GM23338 (cell line): ENCODE results near the gene PPP1R16B. TPM values are rescaled to one million over a fixed set of nuclear protein-coding genes. Genes with fewer than 3 reads are reported as not detected.

Source experiments
- ATAC-seq: fragments of 200-7000 bp; cut with Tn5 transposase; 3 replicates; pipeline ENCODE4 v1.9.1; 2020
- DNase-seq: peaks from one replicate; pipeline ENCODE4 v3.0.0-alpha.2; 2015; ENCODE audit warnings: low spot score
- H2AFZ ChIP-seq: fragments of 200-600 bp; sonication (generic); 2 replicates; pipeline ENCODE4 v1.8.0; 2016; ENCODE audit warnings: antibody characterized with exemption, mild to moderate bottlenecking, moderate library complexity
- H3F3A ChIP-seq: fragments of 200-600 bp; sonication (generic); replicated peaks from 2 replicates; pipeline ENCODE4 v1.8.0; 2017; ENCODE audit warnings: antibody characterized with exemption, mixed run types, low read depth
- H3K27ac ChIP-seq: fragments of 200-600 bp; sonication (generic); 2 replicates; pipeline ENCODE4 v1.6.1; 2016; ENCODE audit warnings: low read depth
- H3K27me3 ChIP-seq: fragments of 200-600 bp; sonication (generic); 2 replicates; pipeline ENCODE4 v1.8.0; 2016; ENCODE audit warnings: mild to moderate bottlenecking, mixed run types, moderate library complexity; ENCODE audit not compliant: insufficient read depth
- H3K36me3 ChIP-seq: fragments of 200-600 bp; sonication (generic); 2 replicates; pipeline ENCODE4 v1.8.0; 2016; ENCODE audit warnings: mild to moderate bottlenecking; ENCODE audit not compliant: insufficient read depth
- H3K4me1 ChIP-seq: fragments of 200-600 bp; sonication (generic); 2 replicates; pipeline ENCODE4 v1.8.0; 2016; ENCODE audit warnings: mild to moderate bottlenecking, moderate library complexity; ENCODE audit not compliant: insufficient read depth
- H3K4me2 ChIP-seq: fragments of 200-600 bp; sonication (generic); 2 replicates; pipeline ENCODE4 v1.7.1; 2017; ENCODE audit warnings: mixed run types
- H3K4me3 ChIP-seq: fragments of 200-600 bp; sonication (generic); 2 replicates; pipeline ENCODE4 v1.6.1; 2016; ENCODE audit warnings: mixed run types
- H3K79me2 ChIP-seq: fragments of 200-600 bp; sonication (generic); replicated peaks from 2 replicates; pipeline ENCODE4 v1.8.0; 2017; ENCODE audit warnings: mild to moderate bottlenecking; ENCODE audit not compliant: insufficient read depth
- H3K9me2 ChIP-seq: fragments of 200-600 bp; sonication (generic); 2 replicates; pipeline ENCODE4 v1.8.0; 2017; ENCODE audit not compliant: insufficient read depth
- H4K20me1 ChIP-seq: fragments of 200-600 bp; sonication (generic); replicated peaks from 2 replicates; pipeline ENCODE4 v1.8.0; 2017; ENCODE audit warnings: mild to moderate bottlenecking; ENCODE audit not compliant: insufficient read depth
- H3K27ac Mint-ChIP-seq: 2 replicates; pipeline ENCODE4 v1.8.0; 2020; ENCODE audit warnings: inconsistent platforms, mild to moderate bottlenecking, moderate library complexity, mixed read lengths
- H3K27me3 Mint-ChIP-seq: 3 replicates; pipeline ENCODE4 v1.8.0; 2022; ENCODE audit warnings: low read depth, mild to moderate bottlenecking, moderate library complexity, mixed read lengths, inconsistent platforms; ENCODE audit not compliant: insufficient read depth, poor library complexity
- H3K36me3 Mint-ChIP-seq: 3 replicates; pipeline ENCODE4 v1.8.0; 2021; ENCODE audit warnings: low read depth, mild to moderate bottlenecking, inconsistent platforms, moderate library complexity, mixed read lengths
- H3K4me1 Mint-ChIP-seq: 3 replicates; pipeline ENCODE4 v1.8.0; 2020; ENCODE audit warnings: mild to moderate bottlenecking, inconsistent platforms, mixed read lengths
- H3K4me3 Mint-ChIP-seq: 3 replicates; pipeline ENCODE4 v1.8.0; 2021; ENCODE audit warnings: moderate library complexity, mild to moderate bottlenecking, inconsistent platforms, mixed read lengths
- H3K9me3 Mint-ChIP-seq: 3 replicates; pipeline ENCODE4 v1.8.0; 2020; ENCODE audit warnings: moderate library complexity, mild to moderate bottlenecking, inconsistent platforms, mixed read lengths
- EZH2 ChIP-seq: fragments of 200-600 bp; sonication (generic); IDR thresholded peaks from one replicate; pipeline ENCODE4 v1.8.0; 2017; ENCODE audit warnings: antibody characterized with exemption, mild to moderate bottlenecking, low read depth; ENCODE audit not compliant: unreplicated experiment
- EZH2phosphoT487 ChIP-seq: fragments of 200-600 bp; sonication (generic); IDR thresholded peaks from one replicate; pipeline ENCODE4 v1.8.1; 2018; ENCODE audit warnings: antibody characterized with exemption; ENCODE audit not compliant: unreplicated experiment
- JUNB ChIP-seq: IDR thresholded peaks from one replicate; pipeline ENCODE4 v1.6.1; 2016; ENCODE audit warnings: antibody characterized with exemption; ENCODE audit not compliant: unreplicated experiment
- NANOG ChIP-seq: IDR thresholded peaks from 2 replicates; pipeline ENCODE4 v1.6.1; 2016; ENCODE audit warnings: antibody characterized with exemption, borderline replicate concordance
- polyA plus RNA-seq: library from polyadenylated mRNA; unstranded; fragments of >200 nt; fragmentation: Nextera tagmentation; extraction: Ambion mirVana; gene quantifications from 2 replicates; pipeline ENCODE4 v1.2.1, GENCODE V29; 2016
- total RNA-seq: library from RNA; depleted of rRNA; stranded (reverse); fragments of >200 nt; shearing (Covaris generic); gene quantifications from 2 replicates; pipeline ENCODE4 v1.2.3, GENCODE V29; 2014
- TF ChIP-seq, protein P1 (sequence below): IDR thresholded peaks from one replicate; pipeline ENCODE4 v1.6.1; 2018; ENCODE audit warnings: antibody characterized with exemption; ENCODE audit not compliant: unreplicated experiment
- TF ChIP-seq, protein P2 (sequence below): fragments of 250-450 bp; sonication (Bioruptor Pico); IDR thresholded peaks from 2 replicates; pipeline ENCODE4 v1.5.0; 2020; ENCODE audit warnings: mild to moderate bottlenecking, moderate library complexity

Gene PPP1R16B
- total and polyA plus RNA-seq, 2 experiments from 2014 or later, result 1.6 to 11.5 TPM

DNA sequence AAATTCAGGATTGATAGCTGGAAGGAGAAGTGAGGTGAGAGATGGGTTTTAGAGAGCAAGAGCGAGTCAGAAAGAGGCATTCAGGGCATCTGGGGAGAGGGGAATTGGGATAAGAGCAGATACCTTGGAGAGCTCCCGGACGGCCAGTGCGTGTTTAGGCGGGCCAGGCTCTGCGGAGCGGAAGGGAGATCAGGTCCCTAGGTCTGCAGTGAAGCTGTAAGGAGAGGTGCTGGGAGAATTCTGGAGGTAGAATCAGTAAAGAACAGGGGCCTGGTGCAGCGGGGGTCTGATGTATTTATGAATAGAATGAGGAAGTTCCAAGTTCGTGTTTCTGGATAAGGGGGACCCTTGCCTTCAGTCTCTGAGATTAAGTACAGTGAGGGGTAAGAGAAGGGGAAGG is 73.4 kb downstream of the PPP1R16B start (continued):
- TF ChIP-seq, protein P1, sequence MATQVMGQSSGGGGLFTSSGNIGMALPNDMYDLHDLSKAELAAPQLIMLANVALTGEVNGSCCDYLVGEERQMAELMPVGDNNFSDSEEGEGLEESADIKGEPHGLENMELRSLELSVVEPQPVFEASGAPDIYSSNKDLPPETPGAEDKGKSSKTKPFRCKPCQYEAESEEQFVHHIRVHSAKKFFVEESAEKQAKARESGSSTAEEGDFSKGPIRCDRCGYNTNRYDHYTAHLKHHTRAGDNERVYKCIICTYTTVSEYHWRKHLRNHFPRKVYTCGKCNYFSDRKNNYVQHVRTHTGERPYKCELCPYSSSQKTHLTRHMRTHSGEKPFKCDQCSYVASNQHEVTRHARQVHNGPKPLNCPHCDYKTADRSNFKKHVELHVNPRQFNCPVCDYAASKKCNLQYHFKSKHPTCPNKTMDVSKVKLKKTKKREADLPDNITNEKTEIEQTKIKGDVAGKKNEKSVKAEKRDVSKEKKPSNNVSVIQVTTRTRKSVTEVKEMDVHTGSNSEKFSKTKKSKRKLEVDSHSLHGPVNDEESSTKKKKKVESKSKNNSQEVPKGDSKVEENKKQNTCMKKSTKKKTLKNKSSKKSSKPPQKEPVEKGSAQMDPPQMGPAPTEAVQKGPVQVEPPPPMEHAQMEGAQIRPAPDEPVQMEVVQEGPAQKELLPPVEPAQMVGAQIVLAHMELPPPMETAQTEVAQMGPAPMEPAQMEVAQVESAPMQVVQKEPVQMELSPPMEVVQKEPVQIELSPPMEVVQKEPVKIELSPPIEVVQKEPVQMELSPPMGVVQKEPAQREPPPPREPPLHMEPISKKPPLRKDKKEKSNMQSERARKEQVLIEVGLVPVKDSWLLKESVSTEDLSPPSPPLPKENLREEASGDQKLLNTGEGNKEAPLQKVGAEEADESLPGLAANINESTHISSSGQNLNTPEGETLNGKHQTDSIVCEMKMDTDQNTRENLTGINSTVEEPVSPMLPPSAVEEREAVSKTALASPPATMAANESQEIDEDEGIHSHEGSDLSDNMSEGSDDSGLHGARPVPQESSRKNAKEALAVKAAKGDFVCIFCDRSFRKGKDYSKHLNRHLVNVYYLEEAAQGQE, result peak; percentile 92
- TF ChIP-seq EZH2, result no peak

DNA sequence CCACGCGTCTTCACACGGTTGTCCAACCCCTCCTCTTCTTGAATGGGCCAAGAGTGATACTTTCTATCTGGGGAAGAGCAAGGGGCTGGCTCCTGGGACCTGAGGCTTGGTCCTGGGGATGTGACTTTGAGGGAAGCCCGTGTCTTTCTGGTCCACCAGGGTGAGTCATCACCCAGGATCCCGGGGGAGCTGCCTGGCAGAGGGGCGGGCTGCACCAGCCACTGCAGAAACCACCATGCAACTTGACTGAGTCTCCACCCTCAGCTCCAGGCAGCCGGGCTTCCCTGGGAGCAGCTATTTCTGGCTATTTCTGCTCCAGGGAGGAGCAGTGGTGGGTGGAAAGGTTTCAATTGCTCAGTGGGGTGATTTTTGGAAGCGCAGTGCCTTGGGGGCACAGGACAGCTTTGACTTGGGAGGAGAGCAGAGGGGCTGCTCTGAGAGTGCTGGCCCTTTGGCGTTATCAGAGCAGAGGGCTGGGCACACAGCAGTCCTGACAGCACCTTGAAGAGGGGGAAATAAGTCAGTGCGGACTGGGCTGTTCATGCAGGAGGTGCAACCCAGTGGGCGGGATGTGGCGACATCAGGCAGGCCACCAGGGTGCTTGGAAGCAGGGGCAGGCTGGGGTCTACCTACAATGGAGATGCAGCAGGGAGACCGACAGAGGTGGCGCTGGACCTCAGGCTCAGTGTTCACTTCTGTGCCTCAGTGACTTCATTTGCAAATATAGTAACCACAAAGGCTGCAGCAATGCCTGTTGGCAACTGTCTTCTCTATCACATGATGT is 75.6 kb downstream of the PPP1R16B start:
- Histone ChIP-seq H4K20me1 (no peaks in the 10 kb centered on the region; the same call in 1 of the 2 replicates), H3K27me3 (no peaks in the 10 kb centered on the region), H2AFZ (no peak overlapping the region), H3K4me2 (no peak overlapping the region), H3K79me2 (no peaks in the 10 kb centered on the region), H3K27ac (no peak overlapping the region), H3F3A (no peaks in the 10 kb centered on the region), H3K4me1 (no peaks in the 10 kb centered on the region), H3K9me2 (no peaks in the 10 kb centered on the region), H3K36me3 (no peaks in the 10 kb centered on the region), H3K4me3 (no peak overlapping the region)
- ATAC-seq (no peak; the same call in 2 of the 3 replicates), DNase-seq (no peak)
- Mint-ChIP-seq H3K27ac (no peak overlapping the region), H3K36me3 (no peaks in the 10 kb centered on the region), H3K4me1 (peaks cover 17% of the 10 kb centered on the region), H3K4me3 (no peak overlapping the region), H3K27me3 (peaks cover 13% of the 10 kb centered on the region), H3K9me3 (no peaks in the 10 kb centered on the region)
- no peak for TF ChIP-seq EZH2phosphoT487
- no peak for TF ChIP-seq NANOG
- TF ChIP-seq, protein P2, sequence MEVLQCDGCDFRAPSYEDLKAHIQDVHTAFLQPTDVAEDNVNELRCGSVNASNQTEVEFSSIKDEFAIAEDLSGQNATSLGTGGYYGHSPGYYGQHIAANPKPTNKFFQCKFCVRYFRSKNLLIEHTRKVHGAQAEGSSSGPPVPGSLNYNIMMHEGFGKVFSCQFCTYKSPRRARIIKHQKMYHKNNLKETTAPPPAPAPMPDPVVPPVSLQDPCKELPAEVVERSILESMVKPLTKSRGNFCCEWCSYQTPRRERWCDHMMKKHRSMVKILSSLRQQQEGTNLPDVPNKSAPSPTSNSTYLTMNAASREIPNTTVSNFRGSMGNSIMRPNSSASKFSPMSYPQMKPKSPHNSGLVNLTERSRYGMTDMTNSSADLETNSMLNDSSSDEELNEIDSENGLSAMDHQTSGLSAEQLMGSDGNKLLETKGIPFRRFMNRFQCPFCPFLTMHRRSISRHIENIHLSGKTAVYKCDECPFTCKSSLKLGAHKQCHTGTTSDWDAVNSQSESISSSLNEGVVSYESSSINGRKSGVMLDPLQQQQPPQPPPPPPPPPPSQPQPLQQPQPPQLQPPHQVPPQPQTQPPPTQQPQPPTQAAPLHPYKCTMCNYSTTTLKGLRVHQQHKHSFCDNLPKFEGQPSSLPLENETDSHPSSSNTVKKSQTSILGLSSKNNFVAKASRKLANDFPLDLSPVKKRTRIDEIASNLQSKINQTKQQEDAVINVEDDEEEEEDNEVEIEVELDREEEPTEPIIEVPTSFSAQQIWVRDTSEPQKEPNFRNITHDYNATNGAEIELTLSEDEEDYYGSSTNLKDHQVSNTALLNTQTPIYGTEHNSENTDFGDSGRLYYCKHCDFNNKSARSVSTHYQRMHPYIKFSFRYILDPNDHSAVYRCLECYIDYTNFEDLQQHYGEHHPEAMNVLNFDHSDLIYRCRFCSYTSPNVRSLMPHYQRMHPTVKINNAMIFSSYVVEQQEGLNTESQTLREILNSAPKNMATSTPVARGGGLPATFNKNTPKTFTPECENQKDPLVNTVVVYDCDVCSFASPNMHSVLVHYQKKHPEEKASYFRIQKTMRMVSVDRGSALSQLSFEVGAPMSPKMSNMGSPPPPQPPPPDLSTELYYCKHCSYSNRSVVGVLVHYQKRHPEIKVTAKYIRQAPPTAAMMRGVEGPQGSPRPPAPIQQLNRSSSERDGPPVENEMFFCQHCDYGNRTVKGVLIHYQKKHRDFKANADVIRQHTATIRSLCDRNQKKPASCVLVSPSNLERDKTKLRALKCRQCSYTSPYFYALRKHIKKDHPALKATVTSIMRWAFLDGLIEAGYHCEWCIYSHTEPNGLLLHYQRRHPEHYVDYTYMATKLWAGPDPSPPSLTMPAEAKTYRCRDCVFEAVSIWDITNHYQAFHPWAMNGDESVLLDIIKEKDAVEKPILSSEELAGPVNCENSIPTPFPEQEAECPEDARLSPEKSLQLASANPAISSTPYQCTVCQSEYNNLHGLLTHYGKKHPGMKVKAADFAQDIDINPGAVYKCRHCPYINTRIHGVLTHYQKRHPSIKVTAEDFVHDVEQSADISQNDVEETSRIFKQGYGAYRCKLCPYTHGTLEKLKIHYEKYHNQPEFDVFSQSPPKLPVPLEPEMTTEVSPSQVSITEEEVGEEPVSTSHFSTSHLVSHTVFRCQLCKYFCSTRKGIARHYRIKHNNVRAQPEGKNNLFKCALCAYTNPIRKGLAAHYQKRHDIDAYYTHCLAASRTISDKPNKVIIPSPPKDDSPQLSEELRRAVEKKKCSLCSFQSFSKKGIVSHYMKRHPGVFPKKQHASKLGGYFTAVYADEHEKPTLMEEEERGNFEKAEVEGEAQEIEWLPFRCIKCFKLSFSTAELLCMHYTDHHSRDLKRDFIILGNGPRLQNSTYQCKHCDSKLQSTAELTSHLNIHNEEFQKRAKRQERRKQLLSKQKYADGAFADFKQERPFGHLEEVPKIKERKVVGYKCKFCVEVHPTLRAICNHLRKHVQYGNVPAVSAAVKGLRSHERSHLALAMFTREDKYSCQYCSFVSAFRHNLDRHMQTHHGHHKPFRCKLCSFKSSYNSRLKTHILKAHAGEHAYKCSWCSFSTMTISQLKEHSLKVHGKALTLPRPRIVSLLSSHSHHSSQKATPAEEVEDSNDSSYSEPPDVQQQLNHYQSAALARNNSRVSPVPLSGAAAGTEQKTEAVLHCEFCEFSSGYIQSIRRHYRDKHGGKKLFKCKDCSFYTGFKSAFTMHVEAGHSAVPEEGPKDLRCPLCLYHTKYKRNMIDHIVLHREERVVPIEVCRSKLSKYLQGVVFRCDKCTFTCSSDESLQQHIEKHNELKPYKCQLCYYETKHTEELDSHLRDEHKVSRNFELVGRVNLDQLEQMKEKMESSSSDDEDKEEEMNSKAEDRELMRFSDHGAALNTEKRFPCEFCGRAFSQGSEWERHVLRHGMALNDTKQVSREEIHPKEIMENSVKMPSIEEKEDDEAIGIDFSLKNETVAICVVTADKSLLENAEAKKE, result no peak
- no peak for TF ChIP-seq JUNB
